Sciatic nerve (tissue), 2 donors: ENCODE data around the gene DNASE1L3. TPM values are rescaled to one million over a fixed set of nuclear protein-coding genes. Genes with fewer than 3 reads are reported as not detected.

Experiments
- ATAC-seq: fragments of 200-7000 bp; cut with Tn5 transposase; one replicate; pipeline ENCODE4 v1.9.1; 2020; ENCODE audit warnings: mild to moderate bottlenecking, moderate library complexity
- DNase-seq: peaks from one replicate; pipeline ENCODE4 v3.0.0-alpha.2; 2020; ENCODE audit warnings: low spot score
- intact Hi-C: fragments of 100-400 bp; cut with DNase I; formaldehyde crosslinking; loops from one replicate; pipeline ENCODE4 v1.14.2; 2022
- total RNA-seq: library from RNA; stranded (reverse); fragmentation: NEBNext Ultra II Directional; extraction: Animal tissue kit (Norgen Biotek cat#: 25700); gene quantifications from one replicate; pipeline ENCODE4 v1.2.1, GENCODE V29; 2021
- donor health status: DM: no; HTN: no; CAD: no.
- donor health status: DM: no; HTN: no; CAD: no.

DNASE1L3 gene
- total RNA-seq, 1 donor from 2014 or later, result 2.0 TPM

GRCh38 chr3:58150810-58151199 is 60.0 kb downstream of the DNASE1L3 start:
- ATAC-seq, result peak; percentile 10
- DNase-seq, result no peak
- intact Hi-C loops, result no loop called here

- no peak for ATAC-seq
- intact Hi-C loops, result no loop called here
- no peak for DNase-seq
These were observed 60.5 kb downstream of the DNASE1L3 start for GRCh38 chr3:58150130-58150809.

DNA sequence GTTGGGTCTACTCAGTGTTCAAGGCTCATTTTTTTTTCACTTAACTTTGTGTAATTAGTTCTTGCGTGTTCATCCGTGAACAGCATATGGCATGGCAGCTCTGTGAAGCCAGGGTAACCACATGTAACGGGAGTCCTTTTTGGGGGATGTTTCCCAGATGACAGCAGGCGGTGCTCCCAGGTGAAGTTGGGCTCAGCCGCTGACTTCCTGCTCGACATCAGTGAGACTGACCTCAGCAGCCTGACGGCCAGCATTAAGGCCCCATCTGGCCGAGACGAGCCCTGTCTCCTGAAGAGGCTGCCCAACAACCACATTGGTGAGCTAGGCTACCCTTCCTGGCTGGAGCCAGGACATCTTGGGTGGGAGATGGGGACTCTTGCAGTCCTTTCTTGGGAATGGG is 62.7 kb downstream of the DNASE1L3 start:
- no peak for ATAC-seq
- no peak for DNase-seq
- intact Hi-C loops, result no loop called here

GRCh38 chr3:58144478-58145325 is 66.1 kb downstream of the DNASE1L3 start:
- intact Hi-C loops, result no loop called here
- DNase-seq (no peak), ATAC-seq (no peak)

DNA sequence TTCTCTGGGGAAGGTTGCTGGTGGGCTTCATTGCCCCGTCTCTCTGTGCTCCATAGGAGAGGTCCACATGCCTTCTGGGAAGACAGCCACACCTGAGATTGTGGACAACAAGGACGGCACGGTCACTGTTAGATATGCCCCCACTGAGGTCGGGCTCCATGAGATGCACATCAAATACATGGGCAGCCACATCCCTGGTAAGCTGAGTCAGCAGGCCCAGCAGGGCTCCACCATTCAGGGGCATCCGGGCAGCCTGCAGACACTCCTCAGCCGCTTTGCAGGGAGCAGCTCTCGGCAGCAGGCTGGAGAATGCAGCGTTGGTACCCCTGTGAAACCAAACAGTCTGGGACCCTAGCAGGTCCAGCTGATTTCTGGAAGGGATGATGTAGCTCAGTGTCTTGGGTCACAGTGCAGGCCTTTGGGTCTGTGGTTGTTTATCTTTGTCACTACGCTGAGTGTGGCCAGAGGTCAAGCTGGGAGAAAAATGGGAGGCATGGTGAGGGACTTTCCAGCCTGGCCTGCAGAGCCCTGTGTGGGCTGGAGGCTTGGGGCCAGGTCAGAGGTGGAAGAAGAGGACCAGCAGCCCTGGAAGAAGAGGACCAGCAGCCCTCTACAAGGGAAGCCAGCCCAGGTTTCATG is 67.2 kb downstream of the DNASE1L3 start:
- ATAC-seq, result peak; percentile 26
- intact Hi-C loops, result no loop called here

More for the DNA sequence above, 67.2 kb downstream of the DNASE1L3 start:
- DNase-seq, result no peak

Other genes starting within 250 kb of the DNASE1L3 start
- gene FLNB, start 202.6 kb downstream of the DNASE1L3 start, total RNA-seq, result 514 TPM
- 14.0 TPM for gene ABHD6, start 26.8 kb upstream of the DNASE1L3 start, total RNA-seq
- 12.5 TPM for gene RPP14, start 95.3 kb upstream of the DNASE1L3 start, total RNA-seq
- gene HTD2, start 95.5 kb upstream of the DNASE1L3 start, total RNA-seq, result 12.9 TPM
- 34.1 TPM for gene PXK, start 121.9 kb upstream of the DNASE1L3 start, total RNA-seq
- gene PDHB, start 222.9 kb upstream of the DNASE1L3 start, total RNA-seq, result 55.9 TPM